CD4-positive, alpha-beta T cell treated with Interleukin-21 for 1 hour (primary cell): ENCODE measurements around the gene MAGI1.
"Not testable (repeated sequence)": the region's sequence is repeated elsewhere in the genome, so short reads cannot be mapped to it uniquely, and the experiment has no call there.

Experiments
- DNase-seq: peaks from one replicate; pipeline ENCODE4 v3.0.0-alpha.2; 2020

MAGI1 gene

DNA sequence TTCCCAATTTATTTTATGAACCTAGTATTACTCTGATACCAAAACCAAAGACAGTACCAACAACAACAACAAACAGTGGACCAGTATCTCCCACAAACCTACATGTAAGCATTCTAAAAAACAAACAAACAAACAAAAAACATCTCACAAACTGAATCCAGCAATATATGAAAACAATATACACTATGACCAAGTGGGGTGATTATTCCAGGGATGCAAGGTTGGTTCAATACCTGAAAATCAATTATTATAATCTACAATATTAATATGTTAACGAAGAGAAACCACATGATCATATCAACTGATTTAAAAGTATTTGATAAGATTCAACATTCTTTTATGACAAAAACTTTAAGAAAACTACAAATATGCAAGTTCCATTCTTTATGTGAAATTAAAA, 391.3 kb downstream of the MAGI1 start:
- no peak for DNase-seq

DNA sequence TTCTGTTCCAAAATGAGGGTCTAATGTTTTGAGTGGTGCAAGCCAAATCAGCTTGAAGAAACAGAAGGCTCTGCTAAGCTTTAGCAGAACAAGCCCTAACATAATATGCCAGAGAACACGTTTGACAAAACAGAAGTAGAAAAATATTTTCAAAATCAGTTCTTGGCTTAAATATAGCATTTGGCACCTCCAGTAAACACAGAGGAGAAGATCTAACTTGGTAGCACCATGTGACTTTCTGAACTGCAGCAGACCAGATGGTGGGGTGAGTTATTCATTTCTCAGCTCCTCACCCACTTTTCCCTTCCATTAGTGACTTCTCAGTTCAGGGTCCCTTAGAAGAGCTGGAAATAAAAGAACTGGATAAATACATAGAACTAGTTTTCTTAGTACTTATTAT, 395.8 kb downstream of the MAGI1 start:
- DNase-seq: no peak

DNA sequence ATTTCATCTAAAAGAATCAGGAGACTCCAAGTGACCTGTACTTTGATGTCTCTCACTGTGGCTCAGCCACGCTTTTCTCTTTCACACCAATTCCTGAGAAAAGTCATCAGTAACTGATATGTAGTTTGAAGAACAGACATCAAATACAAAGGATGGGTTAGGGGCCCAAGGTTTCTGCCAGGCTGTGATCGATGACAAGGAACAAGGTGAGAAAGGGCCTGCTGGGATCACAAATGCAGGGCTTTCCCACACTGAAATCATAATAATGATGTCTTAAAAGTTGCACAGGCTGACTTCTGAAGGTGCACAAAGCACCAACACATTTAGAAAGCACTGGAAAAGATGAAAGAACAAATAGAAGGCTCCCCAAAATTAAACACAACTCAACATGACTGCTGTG, 396.9 kb downstream of the MAGI1 start:
- DNase-seq: no peak

DNA sequence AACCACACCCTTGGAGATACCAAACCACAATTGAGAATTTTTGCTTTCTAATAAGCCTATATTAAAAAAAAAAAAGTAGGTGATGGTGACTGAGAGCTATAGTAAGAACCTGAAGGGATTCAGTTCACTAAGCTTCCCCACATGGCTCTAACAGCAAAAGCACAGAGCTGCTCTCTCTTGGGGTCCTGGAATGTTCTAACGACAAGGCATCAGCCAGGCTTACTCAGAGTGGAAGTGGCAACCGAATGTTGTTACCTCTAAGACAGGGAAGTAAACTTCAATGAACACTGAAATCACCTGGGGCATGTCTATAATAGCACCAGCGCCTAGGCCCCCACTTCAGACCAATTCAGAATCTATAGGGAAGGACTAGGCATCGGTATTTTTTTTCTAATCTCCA, 397.7 kb downstream of the MAGI1 start:
- no peak for DNase-seq

DNA sequence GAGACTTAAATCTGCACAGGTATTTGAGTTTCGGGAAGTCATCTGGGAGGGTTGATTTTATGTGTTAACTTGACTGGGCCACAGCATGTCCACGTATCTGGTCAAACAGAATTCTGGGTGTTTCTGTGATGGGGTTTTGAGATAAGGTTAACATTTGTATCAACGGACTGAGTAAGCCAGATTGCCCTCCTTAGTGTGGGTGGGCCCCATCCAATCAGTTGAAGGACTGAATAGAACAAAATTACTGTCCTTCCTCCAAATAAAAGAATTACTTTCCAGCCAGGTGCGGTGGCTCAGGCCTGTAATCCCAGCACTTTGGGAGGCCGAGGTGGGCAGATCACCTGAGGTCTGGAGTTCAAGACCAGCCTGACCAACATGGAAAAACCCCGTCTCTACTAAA, 399.3 kb downstream of the MAGI1 start:
- no peak for DNase-seq

DNA sequence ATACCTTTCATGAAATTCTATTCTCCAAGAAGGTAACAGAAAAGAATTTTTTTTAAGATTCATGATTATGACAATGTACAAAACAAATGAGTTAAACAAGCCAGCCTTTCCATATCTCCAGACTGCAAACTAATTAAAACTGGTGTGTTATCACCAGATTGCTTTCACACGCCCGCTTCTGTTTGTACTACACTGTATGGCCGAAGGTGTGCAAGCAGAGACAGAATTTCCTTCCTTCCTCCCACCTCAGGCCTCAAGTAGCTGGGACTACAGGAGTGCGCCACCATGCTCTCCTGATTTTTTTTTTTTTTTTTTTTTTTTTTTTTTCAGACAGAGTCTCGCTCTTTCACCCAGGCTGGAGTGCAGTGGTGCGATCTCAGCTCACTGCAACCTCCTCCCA, 400.4 kb downstream of the MAGI1 start:
- no peak for DNase-seq

DNA sequence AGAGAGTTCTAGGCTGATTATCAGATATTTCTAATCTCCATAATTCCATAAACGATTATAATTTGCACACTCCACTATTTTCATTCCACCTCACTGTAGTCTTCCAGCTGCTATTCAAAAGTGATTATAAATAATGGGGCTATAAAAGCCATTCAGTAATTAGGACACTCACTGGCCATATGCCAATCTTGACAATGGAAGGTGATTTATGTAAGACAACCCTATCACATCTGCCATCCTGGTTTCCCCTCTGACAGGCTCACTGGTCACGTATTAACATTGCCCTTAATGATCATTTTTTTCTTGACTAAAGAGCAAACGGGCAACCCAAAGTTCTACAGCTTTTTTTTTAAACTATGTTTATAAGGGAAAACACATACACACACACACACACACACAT, 402.4 kb downstream of the MAGI1 start:
- no peak for DNase-seq

DNA sequence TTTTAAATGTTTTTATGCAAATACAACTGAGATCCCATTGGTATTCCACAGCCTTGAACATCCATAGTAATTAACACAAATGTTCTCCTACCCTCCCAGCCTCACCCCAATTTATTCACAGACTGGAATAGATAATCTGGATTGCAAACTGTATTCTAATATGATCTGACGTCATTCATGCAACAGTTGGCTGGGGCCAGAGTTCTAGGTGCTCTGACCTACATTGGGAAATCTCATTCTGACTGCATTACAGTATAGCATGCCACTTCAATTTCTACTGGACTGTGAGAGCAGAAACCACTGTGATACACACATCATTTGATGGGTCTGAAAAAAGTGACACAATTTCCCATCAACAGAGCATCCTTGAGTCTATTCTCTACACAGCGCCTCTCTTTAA, 403.1 kb downstream of the MAGI1 start:
- DNase-seq: no peak

DNA sequence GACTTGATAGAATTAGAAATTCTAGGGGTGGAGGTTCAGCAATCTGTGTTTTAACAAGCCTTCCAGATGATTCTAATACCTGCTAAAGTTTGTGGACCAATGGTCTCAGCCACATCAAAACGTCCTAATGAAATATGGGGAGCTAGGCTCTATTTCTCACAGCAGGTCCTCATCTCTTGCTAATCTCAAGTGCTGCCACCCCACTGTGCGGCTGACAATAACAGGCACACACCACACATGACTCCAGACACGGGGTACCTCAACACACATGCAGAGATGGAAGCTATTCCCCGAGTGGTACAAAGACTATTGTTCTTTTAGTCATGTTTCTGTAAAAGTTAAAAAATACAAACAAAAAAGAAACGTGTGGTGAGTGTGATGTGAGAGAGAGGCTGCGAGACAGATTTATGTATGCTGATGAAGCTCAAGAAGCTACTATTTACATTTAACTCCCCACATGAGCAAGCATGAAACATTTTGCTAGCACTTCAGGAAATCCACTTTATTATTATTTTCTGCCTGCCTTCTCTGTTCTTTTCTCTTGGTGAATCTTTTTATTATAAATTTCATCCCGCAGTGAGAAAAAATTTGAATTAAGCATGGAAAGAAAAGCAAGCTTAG, 405.6 kb downstream of the MAGI1 start:
- no peak for DNase-seq

DNA sequence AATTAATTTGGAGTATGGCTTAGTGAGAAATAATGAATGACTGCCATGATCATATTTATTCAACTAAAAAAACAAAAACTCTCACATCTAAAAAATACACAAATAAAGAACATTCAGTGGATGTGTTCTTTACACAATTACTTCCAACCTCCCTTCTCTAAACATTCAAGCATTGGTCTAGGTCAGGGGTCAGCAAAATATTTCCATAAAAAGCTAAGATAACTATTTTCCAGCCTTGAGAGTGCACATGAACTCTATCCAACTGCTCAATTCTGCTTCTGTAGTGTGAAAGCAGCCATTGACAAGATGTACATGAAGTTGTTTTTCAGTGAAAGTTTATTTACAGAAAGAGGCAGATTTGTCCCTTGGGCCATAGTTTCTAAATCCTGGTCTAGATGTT, 406.3 kb downstream of the MAGI1 start:
- DNase-seq: no peak

DNA sequence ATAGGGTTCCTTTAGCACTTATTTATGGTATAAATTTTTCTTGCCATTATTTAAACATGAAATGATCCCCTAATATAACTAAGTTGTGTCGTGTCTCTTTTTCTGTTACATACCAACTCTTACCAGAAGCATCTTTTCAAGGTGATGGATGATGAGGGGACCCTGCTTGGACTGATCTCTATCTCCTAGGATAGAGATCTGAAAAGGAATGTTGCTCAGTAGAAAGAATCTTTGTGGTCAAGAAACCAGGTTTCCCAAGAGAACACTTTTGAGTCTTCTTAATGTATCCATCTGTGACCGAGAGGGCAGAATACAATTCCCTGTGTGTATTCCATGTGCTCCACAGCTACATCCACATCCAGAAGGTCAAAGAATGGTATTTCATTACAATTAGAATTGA, 409.7 kb downstream of the MAGI1 start:
- DNase-seq: no peak

DNA sequence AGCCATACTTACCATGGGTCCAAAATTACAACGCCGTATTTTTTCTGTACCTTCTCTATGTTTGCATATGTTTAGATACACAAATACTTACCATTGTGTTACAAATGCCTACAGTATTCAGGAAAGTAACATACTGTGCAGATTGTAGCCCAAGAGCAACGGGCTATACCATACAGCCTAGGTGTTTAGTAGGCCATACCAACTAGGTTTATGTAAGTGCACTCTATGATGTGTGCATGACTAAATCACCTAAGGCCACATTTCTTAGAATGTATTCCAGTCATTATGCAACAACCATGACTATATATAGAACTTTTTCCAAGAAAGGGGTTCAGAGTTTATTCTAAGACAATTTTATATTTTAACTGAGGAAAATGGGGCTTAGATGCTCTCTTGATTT, 411.7 kb downstream of the MAGI1 start:
- no peak for DNase-seq

DNA sequence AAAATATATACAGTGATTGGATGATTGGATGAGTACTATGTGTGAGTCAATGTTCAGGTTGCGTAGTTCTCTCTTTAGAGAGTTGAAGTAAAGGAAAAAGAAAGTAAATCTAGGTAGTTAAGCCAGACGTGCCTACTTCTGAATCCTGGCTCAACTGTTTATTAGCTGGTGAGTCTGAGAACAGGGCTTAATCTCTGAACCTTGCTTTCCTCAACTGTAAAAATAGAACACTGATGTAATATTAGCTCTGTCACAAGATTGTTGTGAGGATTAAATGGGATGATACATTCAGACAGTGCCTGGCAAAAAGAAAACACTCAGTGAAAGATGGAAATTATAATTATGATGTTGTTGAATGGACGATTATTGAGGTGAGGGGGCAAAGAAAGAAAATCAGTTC, 413.4 kb downstream of the MAGI1 start:
- DNase-seq: no peak

DNA sequence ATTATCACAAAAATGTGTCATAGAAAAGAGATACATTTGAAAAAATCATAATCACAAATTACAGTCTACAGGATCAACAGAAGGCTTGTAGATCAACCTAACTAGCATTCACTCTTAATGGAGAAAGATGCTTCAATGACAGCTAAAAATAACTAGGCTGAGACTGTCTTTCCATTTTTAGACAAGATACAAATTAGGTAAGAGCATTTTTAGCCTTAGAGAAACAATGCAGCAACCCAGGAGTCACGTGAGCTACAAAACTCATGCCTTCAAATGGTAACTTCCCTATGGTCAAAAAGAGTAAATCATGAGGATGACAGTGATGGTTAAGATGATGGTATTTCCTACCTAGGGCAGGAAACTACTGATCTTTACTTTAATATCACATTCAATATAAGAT, 415.4 kb downstream of the MAGI1 start:
- DNase-seq: no peak

DNA sequence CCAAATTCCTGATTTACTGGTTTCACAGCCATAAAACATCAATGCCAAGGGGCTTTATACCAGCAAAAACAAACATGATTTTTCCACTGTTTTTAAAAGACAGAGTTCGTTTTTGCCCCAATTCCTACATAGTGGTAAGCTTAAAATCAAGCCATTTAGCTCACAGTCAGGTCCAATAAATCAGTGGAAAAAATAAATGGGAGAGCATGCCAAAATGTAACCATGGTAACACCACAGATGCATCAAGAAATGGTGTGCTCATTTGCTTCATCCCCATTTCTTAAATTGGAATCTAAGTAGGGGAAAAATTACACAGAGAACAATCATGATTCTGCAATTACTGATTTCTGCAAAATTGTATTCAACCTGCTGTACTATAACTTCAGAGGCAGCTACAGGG, 418.8 kb downstream of the MAGI1 start:
- no peak for DNase-seq

DNA sequence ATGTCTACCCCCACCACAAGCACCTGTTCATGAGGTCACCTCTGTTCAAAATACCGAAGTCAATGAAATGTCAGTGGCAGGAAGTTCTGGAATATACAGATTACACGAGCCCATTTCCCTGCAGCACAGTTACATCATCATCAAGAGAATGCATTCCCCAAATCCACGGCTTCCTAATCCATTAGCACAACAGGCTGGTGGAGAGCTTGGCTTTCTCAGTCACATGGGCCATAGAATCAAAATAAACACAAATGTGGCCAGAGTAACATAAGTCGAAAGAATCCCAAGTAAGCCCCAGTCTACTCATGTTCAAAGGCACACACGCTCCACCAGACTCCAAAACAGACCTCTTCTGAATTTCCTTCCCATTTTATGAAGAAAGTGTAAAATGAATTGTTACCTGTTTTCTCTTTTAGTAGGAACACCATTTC, 419.3 kb downstream of the MAGI1 start:
- no peak for DNase-seq

DNA sequence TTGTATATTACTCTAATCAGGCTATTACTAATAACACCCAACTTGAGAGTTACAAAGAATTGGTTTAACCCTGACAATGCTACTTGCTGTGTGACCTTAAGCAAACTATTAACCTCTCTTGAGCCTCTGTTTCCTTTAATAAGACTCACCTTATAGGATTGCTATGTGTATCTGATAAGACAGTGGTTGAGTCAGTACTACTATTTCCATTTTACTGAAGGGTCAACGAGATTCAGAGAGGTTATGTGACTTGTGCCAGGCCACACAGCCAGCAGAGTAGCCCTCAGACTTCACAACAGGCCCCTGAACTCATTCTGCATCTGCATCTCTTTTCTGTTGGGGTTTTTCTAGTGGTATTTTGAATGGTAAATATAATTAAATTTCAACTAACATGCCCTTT, 420.1 kb downstream of the MAGI1 start:
- DNase-seq: no peak

DNA sequence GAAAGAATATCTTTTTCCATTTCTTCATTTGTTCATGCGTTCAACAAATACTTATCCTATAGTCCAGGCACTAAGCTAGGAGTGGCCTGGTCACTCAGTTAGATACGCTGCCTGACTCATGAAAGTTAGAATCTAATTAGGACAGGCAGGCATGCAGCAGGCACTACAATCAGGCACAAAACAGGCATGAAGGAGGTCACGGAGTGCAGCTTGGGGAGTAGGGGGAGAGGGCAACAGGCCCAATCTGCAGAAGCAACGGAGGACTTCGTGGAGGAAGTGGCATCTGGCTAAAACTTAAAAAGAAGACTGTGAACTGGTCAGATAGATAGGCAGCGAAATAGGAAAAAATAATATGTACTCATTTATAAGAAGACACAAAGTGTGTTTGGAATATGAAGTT, 420.9 kb downstream of the MAGI1 start:
- DNase-seq: no peak

DNA sequence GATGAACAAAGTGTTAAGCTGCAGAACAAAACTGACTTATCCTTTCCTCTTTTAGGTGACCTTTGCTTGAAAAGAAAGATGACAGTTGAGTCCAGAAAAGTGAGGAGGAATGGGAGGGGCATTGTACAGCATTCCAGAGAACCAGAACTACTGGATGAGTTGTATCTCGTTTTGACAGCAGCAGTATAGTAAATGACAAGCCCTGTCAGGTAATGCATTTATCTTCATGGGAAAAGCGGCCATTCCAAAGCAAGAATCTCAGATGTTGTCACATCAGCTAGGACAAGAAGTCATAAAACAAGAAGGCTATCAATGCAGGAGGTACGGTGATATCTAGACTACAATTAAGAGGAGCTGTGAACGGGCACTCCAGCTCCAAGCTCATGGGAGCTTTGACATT, 421.5 kb downstream of the MAGI1 start:
- DNase-seq: no peak

DNA sequence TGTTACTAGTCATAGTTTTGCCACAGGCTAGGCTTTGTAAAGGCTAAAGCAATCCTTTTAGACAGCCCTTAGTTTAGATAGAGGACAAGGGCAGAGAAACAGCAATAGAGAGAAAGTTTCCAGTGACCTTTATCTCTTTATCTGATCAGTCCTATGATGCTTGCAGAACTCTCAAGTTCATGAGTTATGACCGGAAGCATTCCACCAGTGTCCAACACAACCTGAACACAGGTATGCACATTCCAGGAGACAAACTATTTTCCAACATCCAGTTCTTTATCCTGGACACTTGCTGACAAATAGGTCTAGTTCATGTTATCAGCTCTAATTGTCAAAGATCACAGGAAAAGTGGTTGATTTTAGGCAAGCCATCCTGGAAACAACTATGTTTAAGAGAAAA, 422.2 kb downstream of the MAGI1 start:
- DNase-seq: no peak

DNA sequence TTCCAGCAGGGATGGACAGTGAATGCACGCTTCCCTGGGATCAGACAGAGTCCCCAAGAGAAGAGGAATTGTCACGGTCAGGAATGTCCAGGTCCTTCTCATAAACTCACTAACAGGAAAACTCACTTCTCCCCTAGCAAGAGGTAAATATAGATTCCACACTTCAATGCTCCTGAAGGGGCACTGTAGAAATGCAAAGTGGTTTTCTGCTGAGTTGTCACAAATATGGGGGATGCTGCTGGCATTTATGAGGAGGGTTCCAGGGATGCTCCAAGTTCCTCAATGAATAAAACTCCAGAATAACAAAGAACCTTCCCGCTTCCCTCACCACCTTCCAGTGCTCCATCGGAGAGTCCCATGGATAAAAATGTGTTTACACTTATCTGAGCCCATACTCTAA, 423.4 kb downstream of the MAGI1 start:
- DNase-seq: no peak

DNA sequence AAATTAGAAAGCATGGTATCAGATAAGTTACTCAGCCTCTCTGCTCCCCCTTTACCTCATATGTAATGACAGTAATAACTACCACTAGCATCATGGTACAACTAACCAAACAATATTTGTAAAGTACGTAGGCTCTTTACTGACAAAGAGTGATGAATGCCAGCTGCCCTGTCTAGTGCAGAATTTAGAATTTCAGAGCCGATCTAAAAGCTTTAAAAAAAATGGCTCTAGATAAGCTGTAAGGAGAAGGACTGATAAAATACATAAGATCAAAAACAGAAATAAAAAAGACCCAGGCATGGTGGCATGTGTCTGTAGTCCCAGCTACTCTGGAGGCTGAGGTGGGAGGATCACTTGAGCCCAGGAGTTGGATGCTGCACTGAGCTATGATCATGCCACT, 424.1 kb downstream of the MAGI1 start:
- DNase-seq: no peak

DNA sequence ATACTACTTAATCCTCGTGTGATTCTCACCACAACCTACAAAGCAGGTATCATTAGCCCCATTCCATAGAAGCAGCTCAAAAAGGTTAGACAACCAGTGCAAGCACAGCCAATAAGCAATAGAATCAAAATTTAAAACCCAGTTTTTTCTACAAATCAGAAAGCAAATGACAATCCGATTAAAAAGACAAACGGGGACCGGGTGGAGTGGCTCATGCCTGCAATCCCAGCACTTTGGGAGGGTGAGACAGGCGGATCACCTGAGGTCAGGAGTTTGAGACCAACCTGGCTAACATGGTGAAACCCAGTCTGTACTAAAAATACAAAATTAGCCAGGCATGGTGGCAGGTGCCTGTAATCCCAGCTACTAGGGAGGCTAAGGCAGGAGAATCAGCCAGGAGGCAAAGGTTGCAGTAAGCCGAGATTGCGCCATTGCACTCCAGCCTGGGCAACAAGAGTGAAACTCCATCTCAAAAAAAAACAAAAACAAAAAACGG, 430.7 kb downstream of the MAGI1 start:
- DNase-seq: not testable (repeated sequence)

DNA sequence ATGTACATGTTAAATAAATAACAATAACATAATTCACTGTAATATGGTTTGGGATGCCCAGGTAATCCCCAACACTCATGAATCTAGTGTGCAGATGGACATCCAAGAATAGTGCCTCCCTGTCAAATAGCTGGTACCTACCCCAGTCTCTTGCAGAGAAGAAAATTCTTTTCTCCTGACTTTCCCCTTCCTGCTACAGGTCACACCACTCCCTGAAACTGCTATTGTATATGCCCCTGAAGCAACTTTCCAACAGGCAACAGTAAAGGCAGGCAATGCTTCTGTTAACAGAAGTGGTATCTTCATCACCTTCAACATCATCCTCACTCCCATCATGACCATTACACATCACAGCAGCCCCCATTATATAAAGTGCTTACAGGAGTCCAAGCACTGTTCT, 431.6 kb downstream of the MAGI1 start:
- DNase-seq: no peak

DNA sequence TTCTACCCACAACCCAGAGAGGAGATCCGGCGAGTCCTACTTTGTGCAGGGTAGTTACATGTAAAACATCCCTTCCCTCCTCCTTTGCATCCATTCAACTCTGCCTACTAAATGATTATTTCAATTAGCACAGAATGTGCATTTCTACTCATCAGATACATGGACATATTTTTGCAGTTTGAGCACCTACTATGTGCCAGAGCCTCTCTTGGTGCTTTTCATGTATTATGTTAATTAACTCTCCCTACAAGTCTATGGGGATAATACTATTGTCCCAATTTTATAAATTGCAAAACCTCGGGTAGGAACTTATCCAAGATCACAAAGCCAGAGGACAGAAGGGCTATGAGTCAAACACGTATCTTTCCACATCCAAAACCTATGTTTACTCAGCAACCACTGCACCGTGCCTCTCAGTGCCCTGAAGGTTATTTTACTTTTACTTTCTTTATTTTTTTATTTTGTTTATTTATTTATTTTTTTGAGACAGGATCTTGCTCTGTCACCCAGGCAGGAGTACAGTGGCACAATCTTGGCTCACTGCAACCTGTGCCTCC, 432.8 kb downstream of the MAGI1 start:
- DNase-seq: no peak
